GM19372 (cell line): ENCODE results near the gene MAP3K8.

Experiments
- ATAC-seq: cut with Tn5 transposase; IDR thresholded peaks from one replicate; pipeline ENCODE4 v1.9.1; 2021; ENCODE audit warnings: mild to moderate bottlenecking, low read depth, moderate library complexity; ENCODE audit not compliant: unreplicated experiment

MAP3K8 gene

DNA sequence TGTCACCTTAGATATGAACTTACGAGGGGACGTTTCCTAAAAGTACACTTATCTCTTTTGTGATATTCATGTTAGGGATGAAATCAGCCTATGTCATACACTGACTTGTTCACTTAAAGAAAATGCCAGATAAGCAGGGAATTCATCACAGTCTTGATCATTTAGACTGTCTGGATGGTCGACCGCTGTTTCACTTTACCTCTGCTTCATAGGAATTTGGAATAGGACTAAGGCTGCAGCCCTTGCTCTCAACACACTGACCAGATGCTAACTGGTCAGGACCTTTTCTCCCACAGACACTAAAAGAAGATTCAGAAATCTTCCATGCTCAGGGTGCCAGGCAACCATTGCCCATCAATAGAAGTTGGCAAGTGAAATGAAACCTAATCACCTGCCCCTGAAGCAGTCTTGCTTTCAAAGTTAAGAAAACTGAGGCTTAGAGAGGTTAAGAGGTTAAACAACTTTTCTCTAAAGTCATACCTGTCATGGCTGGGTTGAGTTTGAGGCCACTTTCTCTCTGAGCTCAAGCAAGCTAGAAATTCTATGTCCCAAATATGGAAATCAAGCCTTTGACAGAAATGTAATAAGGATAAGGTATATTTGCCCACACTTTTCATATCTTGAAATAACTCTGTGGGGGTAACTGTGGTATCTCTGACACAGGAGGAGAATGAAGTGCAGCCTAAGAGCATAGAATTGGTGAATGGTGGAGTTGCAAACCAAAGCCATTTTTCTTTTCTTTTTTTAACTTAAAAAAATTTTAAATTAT is 77.1 kb downstream of the MAP3K8 start:
- peak; percentile 35 for ATAC-seq
